Right ventricle myocardium inferior (tissue), 1 donor: Measurements from ENCODE around the gene CCDC27. TPM values are rescaled to one million over a fixed set of nuclear protein-coding genes. Genes with fewer than 3 reads are reported as not detected.
A peak's percentile ranks its signal among the peaks of the same experiment; 100 is the strongest.
"Not testable (repeated sequence)": the region's sequence is repeated elsewhere in the genome, so short reads cannot be mapped to it uniquely, and the experiment has no call there.

Experiments used
- ATAC-seq: fragments of 200-7000 bp; cut with Tn5 transposase; one replicate; pipeline ENCODE4 v1.9.1; 2020; ENCODE audit warnings: mild to moderate bottlenecking, moderate library complexity
- DNase-seq: peaks from one replicate; pipeline ENCODE4 v3.0.0; 2021; ENCODE audit errors: missing footprints
- intact Hi-C: fragments of 100-400 bp; cut with DNase I; formaldehyde crosslinking; loops from one replicate; pipeline ENCODE4 v1.11.0; 2022
- total RNA-seq: library from RNA; stranded (reverse); fragmentation: NEBNext Ultra II Directional; extraction: Animal tissue kit (Norgen Biotek cat#: 25700); gene quantifications from one replicate; pipeline ENCODE4 v1.2.1, GENCODE V29; 2021
- donor health status: DM: no; HTN: yes; CAD: no; lungs with severe emphysema.

Gene CCDC27
- total RNA-seq, 1 donor from 2014 or later: not detected

GRCh38 chr1:3717041-3717714 lies 35.1 kb upstream of the CCDC27 start:
- ATAC-seq: no peak
- no peak for DNase-seq
- intact Hi-C loops: no loop called here

DNA sequence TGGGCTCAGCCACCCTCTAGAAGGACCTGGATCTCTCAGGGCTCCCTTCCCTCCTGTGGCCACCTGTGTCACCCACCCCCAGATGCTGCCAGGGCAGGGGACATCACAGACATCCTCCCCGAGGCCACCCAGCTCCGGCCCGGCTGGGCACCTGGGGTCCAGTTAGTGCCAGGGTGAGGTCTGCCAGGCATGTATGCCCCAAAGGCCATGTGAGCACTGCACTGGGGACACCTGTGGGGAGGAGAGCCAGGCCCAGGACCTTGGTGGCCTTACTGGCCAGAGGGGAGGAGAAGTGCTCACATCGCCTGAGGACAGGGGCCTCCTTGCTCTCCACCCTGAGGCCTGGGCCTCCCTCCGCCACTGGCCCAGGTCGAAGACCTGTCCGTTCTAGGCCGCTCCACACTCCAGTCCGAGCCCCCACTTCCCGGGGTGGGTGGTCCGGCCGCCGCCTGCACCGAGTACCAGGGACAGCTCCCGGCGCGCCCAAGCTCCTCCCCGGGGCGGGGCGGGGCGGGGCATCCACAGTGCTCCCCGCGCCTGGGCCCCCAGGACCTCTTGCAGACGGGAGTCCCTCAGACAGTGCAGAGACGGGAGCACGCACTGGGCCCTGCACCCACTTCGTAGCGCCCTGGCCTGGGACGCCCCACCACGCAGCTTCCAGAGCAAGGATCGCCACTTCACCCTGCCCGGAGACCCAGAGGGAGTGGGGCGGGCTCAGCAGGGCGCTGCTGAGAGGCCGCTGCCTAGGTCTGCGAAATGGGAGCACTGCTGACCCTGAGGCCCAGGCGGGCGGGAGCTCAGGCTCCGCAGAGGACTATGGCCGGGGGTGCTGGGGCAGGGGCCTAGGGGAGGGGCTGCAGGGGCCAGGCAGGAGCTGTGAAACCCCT lies 34.3 kb upstream of the CCDC27 start:
- intact Hi-C loops: no loop called here
- ATAC-seq (no peak), DNase-seq (no peak)

DNA sequence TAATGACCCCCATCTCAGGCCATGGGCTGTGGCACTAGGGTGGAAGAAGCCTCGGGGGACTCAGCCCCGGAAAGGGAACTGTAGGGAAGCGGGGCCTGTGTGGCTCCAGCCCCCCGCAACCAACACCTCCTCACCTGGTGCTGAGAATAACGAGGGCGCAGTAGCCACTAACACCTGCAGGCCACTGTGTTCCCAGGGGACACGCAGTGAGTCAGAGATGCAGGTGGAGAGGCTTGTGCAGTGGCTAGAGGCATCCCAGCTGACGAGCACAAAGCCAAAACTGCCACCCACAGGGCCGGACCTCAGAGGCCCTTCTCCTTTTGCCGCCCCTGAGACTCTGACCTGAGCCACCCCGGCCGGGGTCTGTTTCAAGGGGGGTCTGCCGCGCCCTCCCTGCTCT lies 33.5 kb upstream of the CCDC27 start:
- intact Hi-C loops: no loop called here
- ATAC-seq: no peak
- no peak for DNase-seq

DNA sequence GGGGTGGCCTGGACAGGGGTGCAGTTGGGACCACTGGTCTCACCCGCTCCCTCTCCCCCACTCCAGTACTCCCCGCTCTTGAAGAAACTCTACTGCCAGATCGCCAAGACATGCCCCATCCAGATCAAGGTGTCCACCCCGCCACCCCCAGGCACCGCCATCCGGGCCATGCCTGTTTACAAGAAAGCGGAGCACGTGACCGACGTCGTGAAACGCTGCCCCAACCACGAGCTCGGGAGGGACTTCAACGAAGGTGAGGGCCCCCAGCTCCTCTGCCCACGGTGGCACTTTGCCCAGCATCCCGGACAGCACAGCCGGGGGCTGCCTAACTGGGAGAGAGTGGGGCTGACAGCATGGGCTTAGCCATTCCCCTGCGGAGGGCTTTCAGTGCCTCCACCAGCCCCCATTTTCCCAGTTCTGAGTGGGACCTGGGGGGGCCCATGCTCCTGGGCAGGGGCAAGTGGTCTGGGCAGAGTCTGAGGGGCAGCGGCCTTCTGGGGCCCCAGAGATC lies 30.2 kb upstream of the CCDC27 start:
- no peak for ATAC-seq
- DNase-seq: no peak
- intact Hi-C loops: loop anchor here (5.0 kb wide), 2 partner anchors 100 to 230 kb away; no protein-coding TSS in a partner anchor

DNA sequence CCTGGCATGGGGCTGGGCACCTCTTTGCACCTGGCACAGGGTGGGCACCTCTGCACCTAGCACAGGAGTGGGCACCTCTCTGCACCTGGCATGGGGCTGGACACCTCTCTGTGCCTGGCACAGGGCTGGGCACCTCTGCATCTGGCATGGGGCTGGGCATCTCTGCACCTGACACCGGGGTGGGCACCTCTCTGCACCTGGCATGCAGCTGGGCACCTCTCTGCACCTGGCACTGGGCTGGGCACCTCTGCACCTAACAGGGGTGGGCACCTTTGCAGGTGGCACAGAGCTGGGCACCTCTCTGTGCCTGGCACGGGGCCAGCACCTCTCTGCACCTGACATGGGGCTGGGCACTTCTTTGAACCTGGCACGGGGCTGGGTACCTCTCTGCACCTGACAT lies 29.4 kb upstream of the CCDC27 start:
- DNase-seq (no peak), ATAC-seq (no peak)
- intact Hi-C loops: loop anchor here (5.0 kb wide), 2 partner anchors 101 to 231 kb away; no protein-coding TSS in a partner anchor

DNA sequence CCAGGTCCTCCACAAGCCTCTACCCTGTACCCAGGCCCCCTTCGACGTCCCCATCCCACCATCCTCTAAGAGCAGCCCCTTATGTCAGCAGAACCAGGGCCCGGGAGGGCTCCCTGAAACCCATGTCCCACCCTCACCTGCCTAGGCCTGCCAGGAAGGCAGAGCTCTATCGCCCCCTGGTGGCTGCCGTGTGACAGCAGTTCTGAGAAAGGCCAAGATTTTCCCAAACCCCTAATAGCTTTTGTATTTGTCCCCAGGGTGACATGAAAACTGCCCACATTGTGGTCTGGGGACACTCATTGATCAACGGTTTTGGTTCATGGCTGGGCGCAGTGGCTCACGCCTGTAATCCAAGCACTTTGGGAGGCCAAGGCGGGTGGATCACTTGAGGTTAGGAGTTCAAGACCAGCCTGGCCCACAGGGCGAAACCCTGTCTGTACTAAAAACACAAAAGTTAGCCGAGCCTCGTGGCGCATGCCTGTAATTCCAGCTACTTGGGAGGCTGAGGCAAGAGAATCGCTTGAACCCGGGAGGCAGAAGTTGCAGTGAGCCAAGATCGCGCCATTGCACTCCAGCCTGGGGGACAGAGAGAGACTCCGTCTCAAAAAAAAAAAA lies 27.7 kb upstream of the CCDC27 start:
- intact Hi-C loops: loop anchor here (2.0 to 5.0 kb wide), 3 partner anchors 30 to 232 kb away; no protein-coding TSS in a partner anchor
- DNase-seq: peak; percentile 84
- not testable (repeated sequence) for ATAC-seq

DNA sequence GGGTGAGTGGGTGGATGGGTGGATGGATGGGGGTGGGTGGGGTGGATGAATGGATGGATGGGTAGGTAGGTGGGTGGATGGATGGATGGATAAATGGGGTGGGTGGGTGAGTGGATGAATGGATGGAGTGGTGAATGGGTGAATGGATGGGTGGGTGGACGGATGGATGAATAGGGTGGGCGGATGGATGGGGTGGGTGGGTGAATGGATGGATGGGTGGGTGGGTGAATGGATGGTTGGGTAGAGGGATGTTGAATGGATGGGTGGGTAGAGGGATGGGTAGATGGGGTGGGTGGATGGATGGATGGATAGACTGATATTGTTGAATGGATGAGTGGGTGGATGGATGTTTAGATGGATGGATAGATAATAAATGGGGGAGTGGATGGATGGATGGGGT lies 26.9 kb upstream of the CCDC27 start:
- DNase-seq (no peak), ATAC-seq (no peak)
- intact Hi-C loops: loop anchor here (2.0 kb wide), 1 partner anchor 31 kb away; no protein-coding TSS in a partner anchor

GRCh38 chr1:3727042-3727824 lies 25.0 kb upstream of the CCDC27 start:
- intact Hi-C loops: no loop called here
- ATAC-seq (no peak), DNase-seq (no peak)

DNA sequence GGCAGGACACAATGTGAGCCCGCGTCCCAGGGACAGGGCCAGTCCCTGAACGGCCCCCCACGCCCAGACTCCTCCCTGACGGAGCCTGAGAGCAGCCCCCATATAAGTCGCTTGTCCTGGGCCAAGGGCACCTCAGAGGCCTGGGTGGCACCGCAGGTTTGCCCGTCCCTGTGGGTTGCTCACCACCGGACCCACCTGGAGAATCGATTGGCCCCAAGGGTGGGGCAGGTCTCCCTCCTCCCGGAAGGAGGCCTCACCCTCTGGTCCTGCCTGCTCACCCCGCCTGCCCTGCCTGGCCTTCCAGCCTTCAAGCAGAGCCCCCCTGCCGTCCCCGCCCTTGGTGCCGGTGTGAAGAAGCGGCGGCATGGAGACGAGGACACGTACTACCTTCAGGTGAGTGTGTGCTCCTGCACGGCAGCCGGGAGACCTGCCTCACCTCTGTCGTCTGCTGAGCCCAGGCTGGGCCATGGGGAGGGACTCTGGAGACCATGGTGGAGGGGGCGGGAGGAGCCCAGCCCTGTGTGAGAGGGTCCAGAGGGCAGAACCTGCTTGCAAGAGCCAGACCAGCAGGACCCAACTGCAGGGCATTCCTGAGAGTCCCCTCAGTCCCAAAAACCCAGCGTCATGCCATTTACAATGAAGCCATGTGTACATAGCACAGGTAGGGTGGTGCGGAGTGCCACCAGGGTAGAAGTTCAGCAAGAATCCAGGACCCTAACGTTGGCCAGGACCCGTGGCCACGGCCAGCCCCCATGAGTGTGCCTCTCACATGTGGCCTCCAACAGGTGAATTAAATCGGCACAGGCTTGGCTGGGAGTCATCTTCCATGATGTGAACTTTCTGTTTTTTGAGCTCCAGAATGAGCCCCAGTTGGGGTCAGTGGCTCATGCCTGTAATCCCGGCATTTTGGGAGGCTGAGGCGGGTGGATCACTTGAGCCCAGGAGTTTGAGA lies 24.1 kb upstream of the CCDC27 start:
- ATAC-seq (no peak), DNase-seq (no peak)
- intact Hi-C loops: no loop called here

DNA sequence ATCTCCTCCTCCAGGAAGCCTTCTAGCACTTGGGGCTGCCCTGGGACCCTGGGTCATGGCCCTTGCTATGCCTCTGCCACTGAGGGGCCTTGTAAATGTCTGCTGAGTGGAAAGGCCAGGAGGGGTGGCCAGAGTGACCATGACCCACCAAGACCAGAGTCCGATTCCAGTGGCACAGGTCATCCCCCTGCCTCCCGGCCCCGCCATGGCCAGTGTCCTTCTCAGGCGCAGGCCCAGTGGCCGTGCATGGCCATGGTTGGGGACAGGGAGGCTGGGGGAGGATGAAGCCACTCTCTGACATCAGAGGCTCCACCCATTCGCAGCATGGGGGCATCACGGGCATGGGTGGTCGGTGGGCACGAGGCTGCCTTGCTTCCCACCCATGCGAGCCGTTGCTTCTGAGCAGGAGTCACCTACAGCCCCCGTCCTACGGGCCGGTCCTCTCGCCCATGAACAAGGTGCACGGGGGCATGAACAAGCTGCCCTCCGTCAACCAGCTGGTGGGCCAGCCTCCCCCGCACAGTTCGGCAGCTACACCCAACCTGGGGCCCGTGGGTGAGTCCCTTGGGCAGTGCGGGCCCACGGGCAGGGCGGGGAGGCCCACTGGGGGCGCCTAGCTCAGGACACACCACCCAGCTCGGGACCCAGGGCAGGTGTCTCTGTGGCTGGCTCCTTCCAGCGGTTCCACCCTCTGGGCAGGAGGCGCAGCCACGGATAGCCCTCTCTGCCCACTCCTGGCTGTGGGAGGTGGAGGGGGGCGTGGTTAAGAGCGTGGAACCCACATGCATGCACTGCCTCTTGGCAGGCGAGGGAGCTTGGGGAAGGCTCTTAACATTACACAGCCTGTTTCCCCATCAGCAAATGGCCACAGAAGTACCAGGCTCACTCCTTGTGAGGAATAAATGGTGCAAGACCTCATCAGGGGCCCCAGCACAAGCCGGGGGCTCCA lies 22.4 kb upstream of the CCDC27 start:
- intact Hi-C loops: no loop called here
- DNase-seq: no peak
- no peak for ATAC-seq

DNA sequence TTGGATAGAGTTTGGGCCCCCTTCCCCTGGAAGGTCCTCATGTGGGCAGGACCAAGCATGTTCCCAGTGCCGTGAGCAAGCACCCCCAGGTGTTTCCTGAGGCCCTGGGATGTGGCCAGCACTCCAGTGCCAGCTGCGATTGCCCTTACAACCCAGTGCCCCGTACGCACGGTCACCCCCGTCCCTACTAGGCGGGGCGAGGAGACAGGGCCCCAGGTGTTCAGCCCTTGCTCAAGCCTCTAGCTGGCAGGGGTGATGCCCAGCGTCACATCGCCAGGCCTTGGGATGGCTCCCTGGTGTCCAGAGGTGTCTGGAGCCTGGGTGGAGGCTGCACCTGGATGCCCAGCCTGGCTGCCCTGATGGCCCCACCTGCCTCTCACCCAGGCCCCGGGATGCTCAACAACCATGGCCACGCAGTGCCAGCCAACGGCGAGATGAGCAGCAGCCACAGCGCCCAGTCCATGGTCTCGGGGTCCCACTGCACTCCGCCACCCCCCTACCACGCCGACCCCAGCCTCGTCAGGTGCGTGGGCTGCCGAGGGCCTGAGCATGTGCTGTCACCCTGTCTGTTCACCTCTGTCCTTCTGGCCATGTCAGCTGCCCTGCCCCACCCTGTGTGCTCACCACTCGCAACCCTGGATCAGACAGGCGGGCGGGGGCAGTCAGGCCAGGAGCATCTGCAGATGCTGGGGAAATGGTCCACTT lies 21.6 kb upstream of the CCDC27 start:
- DNase-seq: no peak
- ATAC-seq: no peak
- intact Hi-C loops: no loop called here

DNA sequence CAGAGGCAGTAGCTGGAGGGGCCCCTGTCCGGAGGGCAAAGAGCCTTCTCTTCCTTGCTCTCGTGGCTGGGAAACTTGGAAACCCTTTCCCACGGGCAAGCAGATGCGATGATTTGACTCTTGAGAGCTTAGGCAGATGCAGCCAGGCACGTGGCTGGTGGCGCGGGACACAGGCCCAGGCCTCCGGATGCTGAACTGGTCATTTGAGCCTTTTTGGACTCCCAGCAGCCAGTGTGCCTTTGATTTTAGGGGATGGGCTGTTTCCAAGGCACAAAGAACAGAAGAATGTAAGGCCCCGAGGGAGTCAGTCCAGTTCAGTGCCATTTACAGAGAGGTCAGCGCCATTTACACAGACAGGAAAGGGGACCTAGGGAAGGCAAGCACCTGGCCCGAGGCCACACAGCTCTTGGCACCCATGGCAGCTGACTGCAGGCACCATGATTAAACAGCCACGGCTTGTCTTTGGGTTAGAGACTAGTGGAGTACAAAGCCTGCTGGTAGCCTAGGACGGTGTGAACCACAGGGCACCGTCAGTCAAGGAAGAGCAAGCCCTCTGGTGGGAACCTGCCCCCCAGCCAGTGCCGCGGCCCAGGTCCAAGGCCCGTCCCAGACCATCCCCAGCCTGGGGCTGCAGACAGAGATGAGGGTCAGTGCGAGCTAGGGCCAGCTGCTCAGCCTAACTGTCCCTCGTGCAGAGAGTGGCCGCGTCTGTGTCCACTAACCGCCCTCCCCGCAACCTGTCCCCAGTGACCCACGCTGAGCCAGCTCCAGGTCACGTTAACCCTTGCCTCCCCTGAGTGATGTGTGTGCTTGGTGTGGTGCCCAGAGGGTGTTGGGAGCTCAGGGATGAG lies 20.4 kb upstream of the CCDC27 start:
- DNase-seq: no peak
- intact Hi-C loops: no loop called here
- ATAC-seq: no peak

DNA sequence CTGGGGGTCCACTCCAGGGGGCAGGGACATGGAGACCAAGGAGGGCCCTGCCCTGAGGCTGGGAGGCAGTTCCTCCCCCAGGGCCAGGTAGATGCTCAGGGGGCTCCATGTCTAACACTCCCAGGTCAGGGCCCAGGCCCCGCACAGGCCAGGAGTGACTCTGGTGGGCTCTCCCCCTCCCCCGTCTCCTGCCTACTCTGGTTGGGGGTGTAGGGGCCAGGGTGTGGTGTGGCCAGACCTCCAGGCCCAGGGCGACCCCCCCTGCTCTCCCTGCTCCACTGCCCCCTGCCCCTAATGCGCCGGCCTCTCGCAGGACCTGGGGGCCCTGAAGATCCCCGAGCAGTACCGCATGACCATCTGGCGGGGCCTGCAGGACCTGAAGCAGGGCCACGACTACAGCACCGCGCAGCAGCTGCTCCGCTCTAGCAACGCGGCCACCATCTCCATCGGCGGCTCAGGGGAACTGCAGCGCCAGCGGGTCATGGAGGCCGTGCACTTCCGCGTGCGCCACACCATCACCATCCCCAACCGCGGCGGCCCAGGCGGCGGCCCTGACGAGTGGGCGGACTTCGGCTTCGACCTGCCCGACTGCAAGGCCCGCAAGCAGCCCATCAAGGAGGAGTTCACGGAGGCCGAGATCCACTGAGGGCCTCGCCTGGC lies 19.7 kb upstream of the CCDC27 start:
- intact Hi-C loops: no loop called here
- DNase-seq (no peak), ATAC-seq (no peak)

GRCh38 chr1:3733094-3733882 lies 19.0 kb upstream of the CCDC27 start:
- ATAC-seq: no peak
- intact Hi-C loops: no loop called here

More at GRCh38 chr1:3733094-3733882, 19.0 kb upstream of the CCDC27 start:
- no peak for DNase-seq
